PC-3 (cell line): ENCODE data around the gene RNF32.

Experiments
- CTCF ChIP-seq: fragments of 300-600 bp; sonication (generic); conservative IDR thresholded peaks from 2 replicates; pipeline ENCODE4 v1.5.1; 2017; ENCODE audit warnings: antibody characterized with exemption, low read depth, mild to moderate bottlenecking, low read length
- EZH2 ChIP-seq: fragments of 300-600 bp; sonication (generic); IDR thresholded peaks from one replicate; pipeline ENCODE4 v1.6.1; 2017; ENCODE audit warnings: antibody characterized with exemption, mild to moderate bottlenecking, low read length; ENCODE audit not compliant: unreplicated experiment

- TF ChIP-seq EZH2: no peak
- TF ChIP-seq CTCF: no peak
Measured at GRCh38 chr7:156684661-156685060, 44.1 kb downstream of the RNF32 start.
